ENCODE results near the gene UVRAG.
A peak's percentile ranks its signal among the peaks of the same experiment; 100 is the strongest.

Gene UVRAG

DNA sequence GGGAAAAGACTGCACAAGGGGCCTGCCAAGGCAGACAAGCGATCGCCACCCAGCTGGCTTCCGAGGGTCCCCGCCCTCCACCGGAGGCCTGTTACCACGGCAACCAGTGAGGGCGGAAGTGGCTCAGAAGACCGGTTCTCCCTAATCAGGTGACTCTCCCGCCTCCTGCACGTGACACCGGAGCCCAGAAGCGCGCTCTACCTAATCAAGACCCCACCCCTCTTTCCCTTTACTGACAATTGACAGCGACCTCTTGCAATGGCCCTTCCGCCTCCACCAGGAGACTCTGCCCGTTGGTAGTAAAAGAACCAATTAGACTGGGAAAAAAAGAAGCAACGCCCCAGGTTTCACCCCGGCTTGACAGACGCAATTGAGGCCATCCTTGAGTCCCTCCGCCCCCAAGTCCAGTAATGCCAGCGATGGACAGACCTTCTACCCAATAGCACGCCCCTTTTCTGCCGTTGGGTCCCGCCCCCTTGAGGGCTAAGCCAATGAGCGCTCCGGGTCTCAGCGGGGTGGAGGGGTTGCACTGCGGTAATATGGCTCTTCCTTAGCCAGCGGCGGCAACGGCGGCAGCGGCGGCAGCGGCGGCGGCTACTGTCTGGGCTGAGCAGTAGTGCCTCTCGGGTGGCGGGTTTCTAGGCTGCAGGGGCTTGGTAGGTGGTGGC lies at the start of gene UVRAG:
Gene UVRAG (plus strand): TSS at position 534 of the 668 bp plus-strand sequence. CDS start 198 bp downstream, outside the sequence.
- DNase-seq: peak; percentile 98 to 99 (median 99)

- peak in 2 of 3 donors; percentile 24 to 65 for DNase-seq
These were observed 48.4 kb upstream of the UVRAG start for GRCh38 chr11:75766443-75767227.

DNA sequence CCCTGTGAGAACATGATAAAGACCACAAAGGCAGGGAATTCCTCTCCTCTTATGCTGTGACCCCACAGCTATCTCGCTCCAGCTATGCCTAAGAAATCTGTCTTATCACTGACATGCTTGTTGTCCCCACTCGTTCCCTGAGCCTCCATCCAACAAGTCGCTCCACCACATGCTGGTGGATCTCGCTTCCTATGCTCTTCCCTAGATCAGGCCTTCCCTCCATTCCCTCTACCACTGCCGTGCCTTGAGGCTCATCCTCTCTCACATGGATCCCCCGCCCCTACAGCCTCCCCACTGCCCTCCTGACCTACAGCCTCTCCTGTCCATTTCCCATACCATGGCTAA lies 47.8 kb upstream of the UVRAG start:
- DNase-seq: no peak

DNA sequence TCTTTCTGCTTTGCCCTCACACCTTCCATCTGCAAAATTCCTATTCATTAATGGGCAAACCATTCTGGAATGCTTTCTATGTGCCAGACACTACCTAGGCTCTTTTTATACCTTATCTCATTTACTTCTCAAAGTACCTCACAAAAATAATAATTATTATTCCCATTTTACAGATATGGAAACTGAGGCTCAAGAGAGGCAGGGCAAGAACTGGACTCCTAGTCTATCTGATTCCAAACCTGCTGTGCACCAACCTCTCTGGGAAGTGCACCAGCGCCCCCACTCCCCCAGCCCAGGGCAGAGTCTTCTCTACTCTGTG lies 47.3 kb upstream of the UVRAG start:
- DNase-seq: no peak

GRCh38 chr11:75768112-75768908 lies 46.7 kb upstream of the UVRAG start, which contains the start of gene DGAT2:
Gene DGAT2, plus strand, starts transcription at chr11:75768778. Its CDS starts 214 bp downstream, at chr11:75768992.
- peak; percentile 74 to 90 (median 78) for DNase-seq

DNA sequence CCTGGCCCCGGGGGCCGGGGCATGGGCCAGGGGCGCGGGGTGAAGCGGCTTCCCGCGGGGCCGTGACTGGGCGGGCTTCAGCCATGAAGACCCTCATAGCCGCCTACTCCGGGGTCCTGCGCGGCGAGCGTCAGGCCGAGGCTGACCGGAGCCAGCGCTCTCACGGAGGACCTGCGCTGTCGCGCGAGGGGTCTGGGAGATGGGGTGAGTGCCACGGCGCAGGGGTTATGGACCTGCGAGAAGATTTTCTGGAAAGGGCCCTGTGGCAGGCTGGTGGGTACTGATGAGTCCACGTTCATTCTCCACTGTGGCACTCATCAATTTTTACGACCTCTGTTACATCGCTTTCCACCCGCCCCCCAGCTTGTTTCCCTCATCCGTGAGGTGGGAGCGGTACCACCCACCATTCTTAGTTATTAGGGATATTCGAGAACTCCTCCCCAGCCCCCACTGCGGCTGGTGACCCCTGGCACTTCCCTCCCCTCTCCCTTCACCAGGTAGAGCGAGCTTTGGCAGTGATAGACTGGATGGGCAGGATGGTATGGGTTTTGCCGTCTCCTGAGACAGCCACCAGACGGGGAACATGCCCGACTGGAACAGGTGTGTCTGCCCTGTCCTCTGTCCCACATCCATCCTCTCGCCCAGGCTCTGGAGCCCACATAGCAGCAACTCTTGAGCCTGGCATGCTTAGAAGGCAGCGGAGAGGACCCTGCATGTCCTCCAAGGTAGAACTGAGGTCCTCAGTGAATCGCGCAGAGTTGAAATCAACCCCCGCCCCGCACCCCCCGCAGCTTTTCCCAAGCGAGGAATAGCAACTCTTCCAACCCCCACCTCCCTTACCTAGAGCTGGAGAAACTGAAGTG lies 45.9 kb upstream of the UVRAG start:
- DNase-seq: no peak

DNA sequence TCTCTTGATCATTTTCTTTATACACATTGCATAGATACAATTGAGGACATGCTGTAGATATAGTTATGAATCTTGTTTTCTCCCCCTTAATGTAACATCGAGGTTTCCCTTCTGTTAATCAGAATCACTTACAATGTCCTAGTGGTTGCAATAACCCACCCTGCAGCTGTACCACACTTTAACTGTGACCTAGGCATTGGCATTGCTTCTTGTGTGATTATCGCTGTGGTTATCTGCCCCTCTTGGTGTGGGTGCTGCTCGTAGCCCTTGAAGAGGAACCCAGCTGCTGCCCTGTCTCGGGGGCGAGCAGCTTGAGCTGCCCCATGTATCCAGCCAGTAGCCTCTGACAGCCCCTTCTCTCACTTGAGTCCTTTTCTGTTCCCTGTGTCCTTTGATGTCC lies 44.9 kb upstream of the UVRAG start:
- no peak for DNase-seq

DNA sequence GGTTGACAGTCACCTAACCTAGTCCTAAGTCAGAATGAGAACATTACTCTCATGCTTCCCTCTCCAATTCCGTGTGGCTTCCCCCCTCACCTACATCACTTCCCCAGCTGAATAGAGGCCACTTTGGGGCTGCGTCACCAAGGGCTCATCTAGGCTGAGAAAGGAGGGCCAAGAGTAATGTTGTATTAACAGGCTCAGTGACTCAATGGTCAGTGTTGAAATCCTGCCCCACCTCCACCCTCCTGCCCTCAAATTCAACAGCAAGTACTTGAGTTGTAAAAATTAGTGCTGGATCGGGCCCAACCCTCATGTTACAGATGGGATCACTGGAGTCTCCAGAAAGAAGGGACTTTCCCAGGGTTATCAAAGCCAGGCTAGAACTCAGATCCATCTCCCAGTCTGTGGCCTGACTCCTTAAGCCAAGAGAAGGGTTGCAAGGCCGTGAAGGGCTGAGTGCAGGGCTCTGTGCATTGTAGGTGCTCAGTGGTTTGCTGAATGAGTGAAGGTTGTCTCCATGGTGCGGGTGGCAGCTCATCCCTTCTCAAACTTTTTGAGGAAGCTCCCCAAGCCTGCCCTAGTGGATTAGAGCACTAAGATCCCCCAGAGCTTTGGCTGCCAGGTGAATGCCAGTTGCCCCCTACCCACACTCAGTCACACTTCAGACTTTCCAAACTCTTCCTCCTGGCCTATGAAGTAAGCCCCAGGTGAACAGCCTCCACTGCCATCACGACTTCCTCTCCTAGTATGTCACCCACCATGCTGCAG lies 43.2 kb upstream of the UVRAG start:
- peak; percentile 91 to 96 (median 94) for DNase-seq

- DNase-seq: peak; percentile 79 to 86 (median 82)
These were observed 41.2 kb upstream of the UVRAG start for GRCh38 chr11:75773595-75774353.

- DNase-seq: no peak
These were observed 40.0 kb upstream of the UVRAG start for GRCh38 chr11:75775056-75775455.

DNA sequence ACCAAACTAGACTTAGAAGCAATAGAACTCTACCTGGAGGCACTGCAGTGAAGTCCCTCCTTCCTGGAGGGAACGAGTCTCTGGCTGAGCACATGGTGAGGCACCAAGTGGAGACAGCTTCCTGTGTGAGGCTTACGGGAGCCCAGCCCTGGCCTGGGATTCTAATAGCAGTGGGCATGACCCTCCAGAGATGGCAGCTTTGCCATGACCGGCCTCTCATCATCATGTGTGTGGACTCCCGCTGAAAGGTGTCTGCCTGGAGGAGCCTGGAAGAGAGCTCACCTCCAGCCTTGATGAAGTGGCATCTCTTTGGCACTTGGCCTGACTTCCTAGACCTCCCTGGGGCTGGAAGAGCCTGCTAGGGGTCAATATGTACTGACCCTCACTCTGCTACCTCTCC lies 38.5 kb upstream of the UVRAG start:
- no peak for DNase-seq

GRCh38 chr11:75777461-75778110 lies 37.4 kb upstream of the UVRAG start:
- DNase-seq: peak; percentile 65 to 77 (median 69)

DNA sequence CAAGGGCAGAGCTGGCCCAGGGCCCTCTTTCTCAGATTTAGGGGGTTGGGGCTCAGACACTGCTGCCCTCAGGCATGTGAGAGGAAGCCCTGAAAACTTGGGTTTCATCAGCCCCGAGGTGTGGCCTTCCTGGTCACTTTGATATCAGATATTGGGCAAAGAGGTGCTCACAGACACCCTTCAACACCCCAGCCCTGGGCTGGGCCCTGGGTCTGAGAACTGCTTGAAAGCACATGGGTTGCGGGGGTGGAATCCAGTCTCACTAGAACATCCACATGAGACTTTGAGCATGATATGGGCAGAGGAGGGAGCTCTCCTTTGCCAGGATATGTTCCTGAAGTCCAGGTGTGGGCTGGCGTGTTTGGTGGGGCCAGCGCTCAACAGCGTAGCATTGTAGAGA lies 36.0 kb upstream of the UVRAG start:
- no peak for DNase-seq

- DNase-seq: no peak
These were observed 35.0 kb upstream of the UVRAG start for GRCh38 chr11:75779960-75780359.

DNA sequence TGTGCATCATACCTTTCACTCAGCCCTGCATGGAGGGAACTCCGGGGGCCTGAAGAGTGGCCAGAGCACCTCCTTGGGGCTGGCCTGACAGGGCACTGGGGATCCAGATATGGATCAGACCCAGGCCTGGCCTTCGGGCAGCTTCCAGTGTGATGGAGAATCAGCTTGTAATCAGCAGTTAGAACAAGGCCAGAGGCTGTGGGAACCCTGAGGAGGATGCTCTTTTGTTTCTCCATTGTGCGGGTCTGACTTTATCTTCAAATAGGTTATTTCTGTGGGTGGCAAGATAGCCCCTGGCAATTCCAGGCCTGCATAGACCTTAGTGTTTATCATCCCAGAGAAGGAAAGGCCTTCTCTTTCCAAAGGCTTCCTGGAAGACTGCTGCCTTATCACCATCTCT lies 34.1 kb upstream of the UVRAG start:
- no peak for DNase-seq

DNA sequence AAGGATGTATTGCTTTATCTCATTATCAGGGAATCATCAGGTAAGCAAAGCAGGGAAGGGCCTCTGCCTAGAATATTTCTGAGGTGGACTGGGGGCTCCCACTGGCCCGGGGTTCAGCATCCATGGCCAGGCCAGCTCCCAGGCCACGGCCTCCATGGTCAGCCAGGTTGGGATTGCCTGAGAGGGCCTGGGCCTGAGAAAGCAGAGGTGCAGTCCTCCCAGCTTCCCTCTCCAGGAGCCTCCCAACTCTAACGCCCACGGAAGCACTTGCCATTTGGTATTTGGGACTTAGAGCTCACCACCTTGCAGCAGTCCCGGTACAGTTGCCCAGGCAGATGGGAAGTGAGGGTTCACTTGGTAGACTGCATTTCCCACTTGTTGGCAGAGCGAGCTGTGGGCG lies 33.7 kb upstream of the UVRAG start:
- no peak for DNase-seq

GRCh38 chr11:75781831-75782230 lies 33.2 kb upstream of the UVRAG start:
- DNase-seq: no peak

- DNase-seq: no peak
These were observed 32.3 kb upstream of the UVRAG start for GRCh38 chr11:75782540-75783263.

- no peak for DNase-seq
These were observed 31.5 kb upstream of the UVRAG start for GRCh38 chr11:75783416-75784084.

All from suppressor macrophage treated with lipopolysaccharide for 1 hour (primary cell).